UCSD-AML1 (cell line): ENCODE results near the gene ARHGAP19.

Experiments used
- DNase-seq: peaks from one replicate; lab custom pipeline; 2025; ENCODE audit not compliant: unreplicated experiment; lab: John Stamatoyannopoulos, UW

The ARHGAP19 gene

DNA sequence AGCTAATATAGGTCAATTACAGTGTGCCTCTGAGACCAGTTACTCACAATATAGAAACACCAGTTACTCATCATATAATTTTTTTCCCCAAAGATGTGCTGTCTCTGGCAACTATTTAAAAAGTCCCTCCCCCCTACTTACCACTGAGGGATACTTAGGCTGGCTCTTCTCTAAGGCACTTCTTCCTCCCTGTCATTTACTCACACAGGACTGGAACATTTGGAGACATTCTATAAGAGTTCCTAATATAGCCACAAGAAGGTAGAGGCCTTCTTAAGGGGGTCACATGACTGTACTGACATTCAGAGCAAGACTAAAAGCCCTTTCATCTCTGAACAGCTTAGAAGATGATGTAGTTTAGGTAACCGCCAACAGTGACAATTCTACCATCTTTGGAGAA lies 62.3 kb downstream of the ARHGAP19 start:
- no peak for DNase-seq

- no peak for DNase-seq
These were observed 63.0 kb downstream of the ARHGAP19 start for GRCh38 chr10:97229322-97230015.

- no peak for DNase-seq
These were observed 63.7 kb downstream of the ARHGAP19 start for GRCh38 chr10:97228775-97229157.

DNA sequence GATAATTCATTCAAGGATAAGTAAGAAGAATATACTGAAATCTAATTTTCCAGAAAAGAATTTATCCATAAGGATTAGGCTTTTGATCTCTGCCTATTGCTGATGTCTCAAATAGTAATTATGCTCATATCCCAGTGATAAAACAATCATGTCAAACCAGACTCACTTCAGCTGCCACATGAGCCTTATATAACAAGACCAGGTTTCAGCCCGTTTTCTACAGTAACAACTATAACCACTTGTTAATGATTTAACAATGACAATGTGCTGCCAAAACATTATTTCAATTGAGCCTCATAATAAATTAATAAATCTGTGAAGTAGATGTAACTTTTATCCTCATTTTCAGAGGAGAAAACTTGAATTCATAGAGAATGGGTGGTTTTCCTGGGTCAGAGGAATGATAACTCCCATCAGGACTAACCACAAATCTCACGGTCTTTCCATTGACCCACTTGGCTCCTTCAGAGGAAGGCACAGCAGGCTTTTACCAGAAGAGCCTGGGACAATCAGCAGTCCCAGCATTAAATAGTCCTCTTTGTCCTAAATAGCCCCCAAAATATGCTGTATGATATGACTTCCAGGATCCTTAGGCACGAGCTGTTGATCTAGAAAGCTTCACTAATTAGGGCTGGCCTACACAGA lies 64.2 kb downstream of the ARHGAP19 start:
- DNase-seq = no peak

GRCh38 chr10:97226398-97226797 lies 66.0 kb downstream of the ARHGAP19 start:
- DNase-seq = no peak

- DNase-seq = no peak
These were observed 67.7 kb downstream of the ARHGAP19 start for GRCh38 chr10:97224483-97225435.

DNA sequence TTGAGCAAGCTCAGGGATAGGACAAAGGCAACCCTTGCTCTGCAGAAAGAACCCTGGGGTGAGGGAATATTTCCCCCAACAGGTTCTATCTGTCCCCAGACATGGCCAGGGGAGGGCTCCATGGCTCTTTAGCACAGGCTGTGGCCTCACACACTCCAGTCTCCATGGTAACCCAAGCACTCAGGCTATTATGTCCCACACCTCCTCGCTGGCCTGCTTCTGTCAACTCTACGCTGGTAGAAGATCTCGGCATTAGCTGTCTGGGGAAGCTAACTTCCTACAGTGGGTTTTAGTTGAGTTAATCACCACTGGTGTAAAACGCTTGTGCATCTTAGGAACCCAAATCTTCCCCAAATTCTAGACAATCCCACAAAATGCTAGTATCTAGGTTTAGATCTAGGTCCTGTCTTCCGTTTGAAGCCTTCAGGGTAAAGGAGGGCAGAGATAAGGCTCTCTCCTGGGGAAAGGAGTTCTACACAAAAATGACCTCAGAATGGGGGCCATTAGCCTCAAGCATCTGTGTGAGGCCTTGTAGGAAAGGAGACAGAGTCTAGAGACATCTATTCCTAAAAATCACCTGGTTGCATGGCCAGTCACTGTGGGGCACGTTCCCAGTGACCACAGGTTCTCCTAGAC lies 70.0 kb downstream of the ARHGAP19 start:
- DNase-seq = no peak

GRCh38 chr10:97220355-97220754 lies 72.1 kb downstream of the ARHGAP19 start:
- DNase-seq = no peak

- peak; percentile 23 for DNase-seq
These were observed 75.1 kb downstream of the ARHGAP19 start for GRCh38 chr10:97217299-97217698.

DNA sequence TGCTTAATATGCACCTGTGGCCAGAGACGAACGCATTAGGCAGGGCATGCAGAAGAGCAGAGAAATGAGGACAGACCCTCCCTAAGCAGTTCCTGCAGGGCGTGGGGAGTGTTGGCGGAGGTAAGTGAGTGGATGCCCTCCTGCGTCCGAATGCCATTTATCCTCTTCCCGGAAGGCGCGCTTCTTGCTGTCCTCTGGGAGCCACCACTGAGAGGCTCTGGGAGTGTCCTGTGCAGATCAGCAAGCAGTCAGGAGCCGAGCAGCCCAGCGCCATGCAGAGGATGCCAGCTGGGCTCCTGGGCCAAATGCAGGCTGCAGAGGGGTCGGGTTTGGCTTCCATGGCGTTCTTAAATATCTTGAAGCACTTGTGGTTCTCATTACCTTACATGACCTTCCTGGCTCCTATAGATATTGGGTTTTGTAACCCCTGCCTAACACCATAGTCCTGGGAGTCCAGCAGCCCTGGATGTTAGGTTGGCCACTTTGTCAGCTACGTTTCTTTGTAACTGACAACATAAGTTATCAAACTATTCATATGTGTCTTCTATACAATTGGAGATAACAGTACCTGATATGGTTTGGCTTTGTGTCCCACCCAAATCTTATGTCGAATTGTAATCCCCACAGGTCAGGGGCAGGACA lies 76.7 kb downstream of the ARHGAP19 start:
- DNase-seq = no peak

- DNase-seq = no peak
These were observed 79.0 kb downstream of the ARHGAP19 start for GRCh38 chr10:97213431-97213830.

DNA sequence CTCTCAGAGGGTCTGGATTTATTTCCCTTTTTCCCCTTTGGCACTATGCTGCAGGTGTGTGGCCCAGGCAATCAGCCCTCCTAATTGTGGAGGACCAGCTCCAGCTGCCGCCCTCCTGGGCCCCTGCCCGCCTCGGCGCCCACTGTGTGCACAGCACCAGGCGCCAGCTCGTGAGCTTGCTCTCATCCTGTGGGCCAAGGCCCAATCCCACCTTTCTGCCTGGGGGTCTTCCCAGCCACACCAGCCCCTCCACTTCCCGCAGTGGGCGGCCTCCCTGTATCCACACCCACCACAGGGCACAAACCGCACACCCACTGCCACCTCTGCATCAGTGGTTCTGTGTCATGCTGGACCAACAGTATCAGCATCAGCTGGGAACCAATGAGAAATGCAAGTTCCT lies 81.2 kb downstream of the ARHGAP19 start:
- DNase-seq = no peak

- DNase-seq = peak; percentile 57
These were observed 81.9 kb downstream of the ARHGAP19 start for GRCh38 chr10:97210543-97210960.

DNA sequence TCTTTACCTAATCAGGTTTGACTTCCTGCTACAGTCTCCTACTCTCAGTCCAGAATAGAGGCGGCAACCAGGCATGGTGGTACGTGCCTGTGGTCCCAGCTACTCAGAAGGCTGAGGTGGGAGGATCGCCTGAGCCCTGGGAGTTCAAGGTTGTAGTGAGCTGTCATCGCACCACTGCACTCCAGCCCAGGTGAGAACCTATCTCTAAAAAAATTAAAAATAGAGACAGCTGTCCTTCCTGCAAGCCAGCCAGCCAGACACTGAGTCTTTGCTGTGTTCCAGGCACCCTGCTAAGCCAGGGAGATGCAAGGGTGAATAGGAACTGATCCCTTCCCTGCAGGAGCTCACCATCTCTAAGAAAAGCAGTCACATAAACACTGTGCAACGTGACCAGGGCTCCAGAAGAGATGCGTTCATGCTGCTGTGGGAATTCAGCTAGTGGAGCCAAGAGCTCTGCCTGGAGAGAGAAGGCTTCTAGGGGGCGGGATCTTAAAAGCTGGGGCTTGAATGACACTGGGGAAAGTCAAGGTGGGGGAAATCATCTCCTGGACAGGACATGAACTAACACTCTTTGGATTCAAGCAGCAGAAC lies 84.6 kb downstream of the ARHGAP19 start:
- no peak for DNase-seq

GRCh38 chr10:97207131-97207530 lies 85.3 kb downstream of the ARHGAP19 start:
- DNase-seq = no peak

DNA sequence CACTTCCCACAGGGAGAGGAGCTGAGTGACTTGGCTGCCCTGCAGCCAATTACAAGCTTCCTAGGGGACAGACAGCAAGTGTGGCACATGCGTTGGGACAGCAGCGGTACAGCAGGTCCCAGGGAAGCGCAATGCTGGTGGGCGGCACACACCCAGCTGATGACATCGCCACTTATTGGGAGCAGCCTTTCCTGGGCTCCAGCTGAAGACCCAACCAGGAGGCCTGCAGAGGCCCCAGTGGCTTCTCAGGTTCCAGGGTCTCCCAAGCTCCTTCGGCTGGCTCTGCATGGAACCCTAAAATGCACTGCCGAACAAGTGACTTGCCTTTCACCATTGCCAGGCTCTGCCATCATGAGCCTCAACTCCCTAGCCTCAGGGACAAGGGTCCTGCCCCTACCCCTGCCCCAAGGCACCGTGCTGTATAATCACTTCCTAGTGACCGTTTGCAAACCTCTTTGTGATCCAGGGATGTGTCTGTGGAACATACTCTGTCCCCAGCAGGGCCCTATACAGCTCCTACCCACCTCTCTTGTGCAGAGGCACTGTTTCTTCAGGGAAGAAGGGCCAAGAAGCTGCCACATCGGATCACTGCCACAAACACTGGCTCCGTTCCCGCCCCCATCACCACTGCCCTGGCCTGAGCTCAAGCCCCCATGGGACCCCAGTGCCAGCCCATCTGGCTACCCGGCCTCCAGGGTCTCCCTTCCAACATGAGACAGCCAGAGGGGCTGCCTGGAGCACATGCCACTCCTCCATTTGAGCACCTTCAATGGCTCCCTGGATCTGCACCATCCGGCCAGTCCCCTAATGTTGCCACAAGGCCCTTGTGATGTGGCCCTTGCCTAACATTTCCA lies 87.4 kb downstream of the ARHGAP19 start:
- DNase-seq = no peak

- DNase-seq = no peak
These were observed 89.2 kb downstream of the ARHGAP19 start for GRCh38 chr10:97203220-97203619.

- no peak for DNase-seq
These were observed 91.8 kb downstream of the ARHGAP19 start for GRCh38 chr10:97200616-97201015.

DNA sequence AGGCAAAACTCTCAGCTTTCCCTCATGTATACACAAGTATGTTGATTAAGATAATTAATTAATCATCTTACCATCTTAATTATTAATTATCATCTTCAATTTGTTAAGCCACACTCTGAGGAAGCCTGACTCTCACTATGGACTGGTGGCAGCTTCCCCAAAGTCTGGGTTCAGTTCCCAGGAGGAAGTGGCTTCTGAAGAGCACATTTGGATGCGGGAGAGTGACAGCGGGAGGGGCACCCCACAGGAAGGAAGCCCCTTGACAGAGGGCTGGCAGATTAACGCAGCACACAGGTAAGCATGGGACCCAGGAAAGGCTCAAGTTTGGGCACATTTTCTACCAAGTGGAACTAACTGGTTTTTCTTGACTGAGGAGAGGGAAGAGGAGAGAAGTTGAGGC lies 93.3 kb downstream of the ARHGAP19 start:
- peak; percentile 26 for DNase-seq
